Duodenal mucosa (tissue), 2 donors: Measurements from ENCODE around the gene C2CD4C.

Source experiments
- H3K27ac ChIP-seq: one replicate; pipeline ENCODE4 v1.7.0; 2013; ENCODE audit warnings: low read depth, low read length
- H3K27me3 ChIP-seq, 2 donors: one replicate each; pipeline ENCODE4 v1.7.0; 2013; ENCODE audit warnings: low read length in 2 of 2, control low read depth in 1 of 2; ENCODE audit not compliant: insufficient read depth in 2 of 2, control insufficient read depth in 1 of 2
- H3K36me3 ChIP-seq, 2 donors: one replicate each; pipeline ENCODE4 v1.7.0; 2013; ENCODE audit warnings: low read length in 2 of 2, control low read depth in 1 of 2; ENCODE audit not compliant: insufficient read depth in 2 of 2, control insufficient read depth in 1 of 2
- H3K4me1 ChIP-seq, 2 donors: one replicate each; pipeline ENCODE4 v1.7.0; 2013; ENCODE audit warnings: low read length in 2 of 2, control low read depth in 1 of 2; ENCODE audit not compliant: insufficient read depth in 2 of 2, control insufficient read depth in 1 of 2
- H3K4me3 ChIP-seq, 2 donors: one replicate each; pipeline ENCODE4 v1.7.0; 2013; ENCODE audit warnings: low read length in 2 of 2, low read depth in 1 of 2
- H3K9ac ChIP-seq, 2 donors: one replicate each; pipeline ENCODE4 v1.7.0; 2013; ENCODE audit warnings: low read length in 2 of 2, low read depth in 1 of 2
- H3K9me3 ChIP-seq, 2 donors: one replicate each; pipeline ENCODE4 v1.7.0; 2013; ENCODE audit warnings: low read length in 2 of 2, control low read depth in 1 of 2; ENCODE audit not compliant: control insufficient read depth in 1 of 2

The C2CD4C gene

GRCh38 chr19:407511-408440, 1.2 kb downstream of the C2CD4C start:
- Histone ChIP-seq H3K27me3 (peaks cover 19 to 47% of the 10 kb centered on the region in 2 donors), H3K9ac (no peak overlapping the region), H3K4me1 (peaks cover 0 to 7% of the 10 kb centered on the region in 2 donors), H3K9me3 (no peaks in the 10 kb centered on the region), H3K36me3 (no peaks in the 10 kb centered on the region), H3K4me3 (no peak overlapping the region), H3K27ac (no peak overlapping the region)

GRCh38 chr19:406971-407510, 1.9 kb downstream of the C2CD4C start:
- no peaks in the 10 kb centered on the region for H3K36me3 ChIP-seq
- no peak overlapping the region for H3K4me3 ChIP-seq
- no peak overlapping the region for H3K27ac ChIP-seq
- H3K9me3 ChIP-seq, result no peaks in the 10 kb centered on the region
- H3K4me1 ChIP-seq, result peaks cover 0 to 7% of the 10 kb centered on the region in 2 donors
- no peak overlapping the region for H3K9ac ChIP-seq
- H3K27me3 ChIP-seq, result peaks cover 19 to 44% of the 10 kb centered on the region in 2 donors

- no peak overlapping the region for H3K9ac ChIP-seq
Observed at GRCh38 chr19:406135-406781, 2.7 kb downstream of the C2CD4C start.

GRCh38 chr19:405121-405965, 3.6 kb downstream of the C2CD4C start:
- Histone ChIP-seq H3K9ac (no peak overlapping the region), H3K9me3 (no peaks in the 10 kb centered on the region), H3K4me1 (peaks cover 0 to 7% of the 10 kb centered on the region in 2 donors), H3K27me3 (peaks cover 17 to 43% of the 10 kb centered on the region in 2 donors), H3K36me3 (no peaks in the 10 kb centered on the region), H3K4me3 (no peak overlapping the region), H3K27ac (no peak overlapping the region)

More at GRCh38 chr19:406135-406781, 2.7 kb downstream of the C2CD4C start:
- Histone ChIP-seq H3K27ac (no peak overlapping the region), H3K4me1 (peaks cover 0 to 7% of the 10 kb centered on the region in 2 donors), H3K9me3 (no peaks in the 10 kb centered on the region), H3K4me3 (no peak overlapping the region), H3K27me3 (peaks cover 19 to 45% of the 10 kb centered on the region in 2 donors), H3K36me3 (no peaks in the 10 kb centered on the region)

- no peaks in the 10 kb centered on the region for H3K9me3 ChIP-seq
- H3K4me3 ChIP-seq, result no peak overlapping the region
- H3K27me3 ChIP-seq, result peaks cover 5 to 31% of the 10 kb centered on the region in 2 donors
- H3K9ac ChIP-seq, result no peak overlapping the region
- peaks cover 0 to 3% of the 10 kb centered on the region in 2 donors for H3K4me1 ChIP-seq
- no peaks in the 10 kb centered on the region for H3K36me3 ChIP-seq
- H3K27ac ChIP-seq, result no peak overlapping the region
Observed at GRCh38 chr19:403221-404027, 5.5 kb downstream of the C2CD4C start.

- H3K27me3 ChIP-seq, result peaks cover 5 to 29% of the 10 kb centered on the region in 2 donors
- peaks cover 0 to 3% of the 10 kb centered on the region in 2 donors for H3K4me1 ChIP-seq
- no peak overlapping the region for H3K9ac ChIP-seq
- H3K9me3 ChIP-seq, result no peaks in the 10 kb centered on the region
- H3K27ac ChIP-seq, result no peak overlapping the region
- H3K4me3 ChIP-seq, result no peak overlapping the region
- H3K36me3 ChIP-seq, result no peaks in the 10 kb centered on the region
Observed at GRCh38 chr19:402786-403185, 6.2 kb downstream of the C2CD4C start.

- H3K27me3 ChIP-seq, result peaks cover 5 to 23% of the 10 kb centered on the region in 2 donors
- no peak overlapping the region for H3K27ac ChIP-seq
- no peaks in the 10 kb centered on the region for H3K36me3 ChIP-seq
- H3K4me3 ChIP-seq, result no peak overlapping the region
- peaks cover 0 to 3% of the 10 kb centered on the region in 2 donors for H3K4me1 ChIP-seq
- H3K9ac ChIP-seq, result no peak overlapping the region
- no peaks in the 10 kb centered on the region for H3K9me3 ChIP-seq
Observed at GRCh38 chr19:401866-402511, 7.0 kb downstream of the C2CD4C start.

- no peaks in the 10 kb centered on the region for H3K36me3 ChIP-seq
- no peak overlapping the region for H3K9ac ChIP-seq
- H3K4me1 ChIP-seq, result peaks cover 0 to 3% of the 10 kb centered on the region in 2 donors
- no peak overlapping the region for H3K4me3 ChIP-seq
- H3K27me3 ChIP-seq, result peaks cover 5 to 21% of the 10 kb centered on the region in 2 donors
- H3K27ac ChIP-seq, result no peak overlapping the region
- H3K9me3 ChIP-seq, result no peaks in the 10 kb centered on the region
Observed at GRCh38 chr19:400976-401865, 7.7 kb downstream of the C2CD4C start.
